Endothelial cell of umbilical vein (primary cell): Measurements from ENCODE around the gene DLG1.

Source experiments
- EZH2 ChIP-seq: IDR thresholded peaks from 2 replicates; pipeline ENCODE4 v1.6.1; 2012; ENCODE audit warnings: borderline replicate concordance, low read depth, mild to moderate bottlenecking, moderate library complexity, low read length, inconsistent platforms; ENCODE audit not compliant: severe bottlenecking
- POLR2A ChIP-seq: IDR thresholded peaks from 2 replicates; pipeline ENCODE4 v1.6.1; 2012; ENCODE audit warnings: low read depth, mild to moderate bottlenecking, control low read depth, low read length

- no peak for TF ChIP-seq POLR2A
- no peak for TF ChIP-seq EZH2
Observed at GRCh38 chr3:197137751-197138150, 160.7 kb downstream of the DLG1 start.
